HG02970 (cell line): ENCODE data around the gene ELFN2.
"Not testable (repeated sequence)": the region's sequence is repeated elsewhere in the genome, so short reads cannot be mapped to it uniquely, and the experiment has no call there.

ENCODE experiments used
- ATAC-seq: cut with Tn5 transposase; IDR thresholded peaks from one replicate; pipeline ENCODE4 v1.9.1; 2021; ENCODE audit warnings: mild to moderate bottlenecking, moderate library complexity, moderate number of reproducible peaks; ENCODE audit not compliant: unreplicated experiment, low FRiP score

ELFN2 gene, protein sequence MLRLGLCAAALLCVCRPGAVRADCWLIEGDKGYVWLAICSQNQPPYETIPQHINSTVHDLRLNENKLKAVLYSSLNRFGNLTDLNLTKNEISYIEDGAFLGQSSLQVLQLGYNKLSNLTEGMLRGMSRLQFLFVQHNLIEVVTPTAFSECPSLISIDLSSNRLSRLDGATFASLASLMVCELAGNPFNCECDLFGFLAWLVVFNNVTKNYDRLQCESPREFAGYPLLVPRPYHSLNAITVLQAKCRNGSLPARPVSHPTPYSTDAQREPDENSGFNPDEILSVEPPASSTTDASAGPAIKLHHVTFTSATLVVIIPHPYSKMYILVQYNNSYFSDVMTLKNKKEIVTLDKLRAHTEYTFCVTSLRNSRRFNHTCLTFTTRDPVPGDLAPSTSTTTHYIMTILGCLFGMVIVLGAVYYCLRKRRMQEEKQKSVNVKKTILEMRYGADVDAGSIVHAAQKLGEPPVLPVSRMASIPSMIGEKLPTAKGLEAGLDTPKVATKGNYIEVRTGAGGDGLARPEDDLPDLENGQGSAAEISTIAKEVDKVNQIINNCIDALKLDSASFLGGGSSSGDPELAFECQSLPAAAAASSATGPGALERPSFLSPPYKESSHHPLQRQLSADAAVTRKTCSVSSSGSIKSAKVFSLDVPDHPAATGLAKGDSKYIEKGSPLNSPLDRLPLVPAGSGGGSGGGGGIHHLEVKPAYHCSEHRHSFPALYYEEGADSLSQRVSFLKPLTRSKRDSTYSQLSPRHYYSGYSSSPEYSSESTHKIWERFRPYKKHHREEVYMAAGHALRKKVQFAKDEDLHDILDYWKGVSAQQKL

DNA sequence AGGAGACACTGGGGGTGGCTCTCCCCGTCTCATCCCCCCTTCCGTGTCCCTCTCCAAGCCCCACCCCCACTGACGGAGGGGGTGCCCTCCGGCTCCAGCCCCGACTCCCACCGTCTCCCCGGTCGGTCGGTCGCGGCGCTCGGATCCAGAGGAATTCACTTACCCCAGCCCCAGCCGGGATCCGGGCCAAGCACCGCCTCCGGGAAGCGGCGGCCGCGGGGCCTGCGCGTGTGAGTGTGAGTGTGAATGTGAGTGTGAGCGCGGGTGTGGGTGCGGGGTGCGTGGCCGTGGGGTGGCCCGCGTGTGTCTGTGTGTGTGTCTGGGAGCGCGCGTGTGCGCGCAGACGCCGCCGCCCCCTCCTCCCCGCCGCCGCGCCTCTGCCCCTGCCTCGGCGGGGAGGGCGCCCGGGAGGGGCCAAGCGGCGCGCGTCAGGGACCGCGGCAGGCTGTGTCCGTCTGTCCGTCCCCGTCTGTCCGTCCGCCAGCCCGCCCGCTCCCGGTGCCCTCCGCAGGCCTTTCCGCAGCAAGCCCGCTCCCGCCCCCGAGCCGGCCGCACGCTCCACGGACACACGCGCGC is at the start of gene ELFN2:
ELFN2 (minus strand) TSS at position 345 of the 576 bp plus-strand sequence. CDS start 51,945 bp downstream, outside the sequence.
- ATAC-seq, result no peak

DNA sequence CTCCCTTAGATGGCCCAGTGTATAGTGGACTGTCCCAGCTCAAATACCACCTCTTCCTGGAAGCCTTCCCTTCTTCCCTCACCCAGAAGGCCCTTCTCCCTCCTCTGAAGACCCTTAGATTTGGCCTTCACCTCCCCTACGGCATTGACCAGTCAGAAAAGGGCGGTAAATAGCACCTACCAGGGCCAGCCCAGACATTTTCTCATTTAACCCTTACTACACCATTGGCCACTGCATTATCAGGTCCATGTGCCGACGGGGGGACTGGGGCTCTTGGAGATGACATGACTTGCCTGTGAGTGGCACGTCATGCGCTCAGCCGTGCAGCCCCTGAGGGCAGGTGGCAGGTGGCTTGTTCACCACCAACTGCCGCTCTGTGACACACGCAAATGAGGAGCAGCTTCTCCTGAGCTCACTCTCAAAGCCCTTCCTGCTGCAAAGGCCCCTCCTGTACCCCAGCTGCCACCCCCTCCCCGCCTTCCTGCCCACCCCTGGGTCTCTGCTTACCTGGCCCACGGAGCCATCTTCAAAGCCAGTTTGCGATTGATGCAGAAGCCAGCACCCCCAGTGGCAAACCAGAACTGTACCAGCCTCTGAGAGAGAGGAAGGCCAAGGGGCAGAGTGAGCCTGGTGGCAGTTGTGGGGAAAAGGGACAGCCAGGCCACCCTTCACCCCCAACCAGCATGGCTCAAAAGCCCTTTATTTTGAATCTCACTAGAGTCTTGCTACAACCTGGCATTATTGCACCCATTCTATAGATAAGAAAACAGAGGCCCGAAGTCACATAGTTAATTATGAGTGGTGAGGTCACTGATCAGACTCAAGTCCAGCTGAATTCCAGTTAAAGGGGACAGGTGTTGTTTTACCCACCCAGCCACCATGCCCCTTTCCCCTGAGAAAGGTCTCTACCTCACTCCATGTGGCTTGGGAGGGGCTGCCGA is 49.4 kb upstream of the ELFN2 start:
- no peak for ATAC-seq

DNA sequence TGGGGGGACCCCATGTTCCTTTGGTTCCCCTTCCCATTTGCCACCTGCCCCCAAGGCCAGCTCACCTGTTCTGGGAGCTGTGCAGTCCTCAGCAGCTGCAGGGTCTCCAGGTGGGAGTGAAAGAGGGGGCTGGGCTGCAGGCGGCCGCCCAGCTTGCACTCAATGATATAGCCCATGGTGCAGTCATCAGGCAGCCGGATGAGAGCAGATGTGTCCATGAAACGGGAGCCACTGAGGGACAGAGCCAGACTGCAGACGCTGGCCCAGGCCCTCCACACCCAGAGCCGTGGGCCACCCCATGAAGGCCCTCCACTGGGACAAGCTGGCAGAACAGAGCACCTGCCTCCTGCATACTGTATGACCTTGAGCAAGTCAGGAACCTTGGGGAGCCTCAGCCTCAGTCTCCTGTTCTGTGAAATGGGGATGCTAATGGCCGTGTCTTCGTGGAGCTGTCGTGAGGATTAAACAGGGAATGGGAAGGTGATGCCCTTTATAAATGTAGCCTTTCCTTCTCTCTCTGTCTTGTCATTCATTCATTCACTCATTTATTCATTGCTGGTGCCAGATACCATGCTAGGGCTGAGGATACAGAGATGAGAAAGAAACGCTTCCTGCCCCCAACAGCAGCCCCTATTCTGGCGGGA is 47.3 kb upstream of the ELFN2 start:
- ATAC-seq, result no peak

DNA sequence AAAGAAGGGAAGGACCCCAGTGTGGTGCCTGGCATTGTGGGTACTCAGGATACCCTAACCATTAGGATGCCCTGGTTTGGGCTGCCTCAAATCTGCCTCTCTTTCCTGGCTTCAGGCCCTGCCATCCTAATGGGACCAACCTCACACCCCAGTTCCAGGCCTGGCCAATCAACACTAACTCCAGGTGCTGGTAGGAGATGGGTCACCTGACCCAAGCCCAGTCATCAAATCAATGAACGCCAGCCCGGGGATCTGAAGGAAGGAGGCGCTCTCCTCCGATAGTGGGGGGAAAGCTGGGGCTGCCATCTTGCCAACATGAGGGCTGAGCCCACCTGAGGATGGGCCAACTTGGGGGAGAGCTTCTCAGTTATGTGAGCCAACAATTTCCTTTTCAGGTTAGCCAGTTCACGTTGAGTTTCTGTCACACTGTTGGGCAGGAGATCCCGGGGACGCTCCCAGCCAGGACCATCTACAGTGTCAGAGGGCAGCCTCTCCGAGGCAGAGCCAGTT is 46.2 kb upstream of the ELFN2 start:
- no peak for ATAC-seq

DNA sequence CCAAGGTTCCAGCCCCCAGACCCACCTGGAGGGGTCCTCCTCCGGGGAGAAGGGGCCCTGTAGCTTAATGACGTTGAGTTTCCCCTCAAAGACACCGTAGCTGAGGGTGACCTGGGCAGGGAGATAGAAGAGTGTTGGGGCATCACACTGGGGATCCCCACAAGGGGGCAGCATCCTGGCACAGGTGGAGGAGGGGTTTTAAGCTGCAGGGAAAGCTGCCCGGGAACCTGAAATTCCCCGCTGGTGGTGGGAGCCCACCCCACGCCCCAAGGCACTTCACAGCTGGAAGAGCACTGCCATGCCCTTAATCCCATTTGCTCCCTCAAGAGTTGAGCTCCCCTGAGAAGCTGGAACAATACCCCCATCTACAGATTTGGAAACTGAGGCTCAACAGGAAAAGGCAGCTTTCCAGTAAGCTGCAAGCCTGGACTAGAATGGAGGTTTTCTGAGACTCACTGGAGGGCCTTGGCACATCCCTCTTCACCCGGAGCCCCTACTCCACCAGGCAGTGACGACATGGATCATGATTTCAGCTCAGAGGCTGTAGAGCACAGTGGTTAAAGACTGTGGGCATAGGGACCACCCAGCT is 45.2 kb upstream of the ELFN2 start:
- no peak for ATAC-seq

DNA sequence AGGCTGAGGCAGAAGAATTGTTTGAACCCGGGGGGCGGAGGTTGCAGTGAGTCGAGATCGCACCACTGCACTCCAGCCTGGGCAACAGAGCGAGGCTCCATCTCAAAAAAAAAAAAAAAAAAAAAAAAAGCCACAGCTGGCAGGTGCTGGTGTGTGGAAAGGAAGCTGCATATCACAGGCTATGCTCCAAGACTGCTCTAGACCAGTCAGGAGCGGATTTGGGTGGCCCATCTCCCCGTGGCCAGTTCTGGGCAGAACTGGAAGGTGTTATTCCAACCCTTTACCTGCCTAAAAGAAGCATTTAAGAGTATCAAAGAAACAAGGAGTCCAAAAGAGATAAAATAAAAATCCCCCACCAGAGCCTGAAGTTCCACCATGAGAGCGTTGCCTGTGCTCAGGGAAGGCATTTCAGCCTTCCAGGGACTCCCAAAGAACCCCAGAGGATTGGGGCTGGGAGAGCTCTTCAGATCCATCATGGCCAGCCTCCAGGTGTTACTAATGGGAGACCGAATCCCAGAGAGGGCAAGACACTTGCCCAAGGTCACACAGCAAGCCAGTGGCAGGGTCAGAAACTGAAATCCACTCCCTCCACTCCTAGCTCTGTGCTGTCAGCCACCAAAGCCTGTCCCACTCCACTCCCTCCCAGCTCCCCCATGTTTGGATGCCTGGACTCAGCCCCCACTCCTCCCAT is 44.6 kb upstream of the ELFN2 start:
- no peak for ATAC-seq

DNA sequence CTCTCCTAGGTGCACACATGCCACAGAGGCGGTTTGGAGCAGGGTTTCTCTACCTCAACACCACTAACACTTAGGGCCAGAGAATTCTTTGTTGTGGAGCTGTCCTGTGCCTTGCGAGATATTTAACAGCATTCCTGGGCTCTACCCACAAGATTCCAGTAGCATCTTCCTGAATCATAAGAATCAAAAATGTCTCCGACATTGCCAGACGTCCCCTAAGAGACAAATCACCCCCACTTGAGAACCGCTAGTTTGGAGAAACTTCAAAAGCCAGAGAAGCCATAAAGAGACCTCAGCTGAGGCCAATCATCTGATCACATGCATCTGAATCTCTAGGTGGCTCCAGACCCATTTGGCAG is 42.8 kb upstream of the ELFN2 start:
- no peak for ATAC-seq

DNA sequence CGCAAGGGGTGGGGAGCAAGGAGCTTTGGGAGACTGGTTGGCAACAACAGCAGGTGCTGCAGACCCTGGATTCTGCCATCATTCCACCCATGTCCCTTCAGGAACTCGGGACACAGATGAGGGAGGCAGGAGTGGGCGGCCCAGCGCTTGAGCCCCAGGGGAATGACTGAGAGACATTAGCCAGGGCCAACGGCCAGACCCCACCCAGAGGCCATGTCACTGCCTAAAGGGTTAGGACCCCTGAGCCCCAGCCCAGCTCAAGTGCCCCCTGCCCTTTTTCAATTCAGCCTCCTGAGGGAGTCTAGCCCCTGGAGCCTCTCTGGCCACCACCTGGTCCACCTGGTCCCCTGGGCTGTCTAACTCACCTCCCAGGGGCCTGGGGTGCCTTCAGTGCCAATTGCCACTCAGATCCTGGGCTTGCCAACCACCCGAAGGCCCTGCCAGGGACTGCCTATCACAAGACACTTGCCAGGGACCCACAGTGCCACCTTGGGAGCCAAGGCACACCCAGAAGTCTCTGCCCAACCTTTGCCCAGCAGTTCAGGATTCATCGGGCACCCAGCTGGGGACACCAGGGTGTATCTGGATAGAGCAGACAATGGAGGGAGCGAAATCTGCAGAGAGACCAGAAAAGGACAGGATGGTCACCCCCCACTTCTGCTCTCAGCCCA is 42.3 kb upstream of the ELFN2 start:
- ATAC-seq, result no peak

DNA sequence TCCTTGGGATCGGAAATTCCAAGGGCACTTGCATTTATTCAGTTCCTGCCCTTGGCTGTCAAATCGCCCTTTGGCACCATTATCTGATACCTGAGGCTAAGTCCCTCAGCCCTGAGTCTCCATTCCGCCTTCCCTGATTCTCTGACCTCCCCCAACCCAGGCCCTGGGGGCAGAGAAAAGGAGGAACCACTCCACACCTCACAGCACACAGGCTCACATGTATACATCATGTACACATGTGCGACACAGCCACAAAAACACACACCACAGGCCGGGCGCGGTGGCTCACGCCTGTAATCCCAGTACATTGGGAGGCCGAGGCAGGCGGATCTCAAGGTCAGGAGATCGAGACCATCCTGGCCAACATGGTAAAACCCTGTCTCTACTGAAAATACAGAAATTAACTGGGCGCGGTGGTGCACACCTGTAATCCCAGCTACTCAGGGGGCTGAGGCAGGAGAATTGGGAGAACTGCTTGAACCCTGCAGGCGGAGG is 41.0 kb upstream of the ELFN2 start:
- ATAC-seq, result not testable (repeated sequence)

DNA sequence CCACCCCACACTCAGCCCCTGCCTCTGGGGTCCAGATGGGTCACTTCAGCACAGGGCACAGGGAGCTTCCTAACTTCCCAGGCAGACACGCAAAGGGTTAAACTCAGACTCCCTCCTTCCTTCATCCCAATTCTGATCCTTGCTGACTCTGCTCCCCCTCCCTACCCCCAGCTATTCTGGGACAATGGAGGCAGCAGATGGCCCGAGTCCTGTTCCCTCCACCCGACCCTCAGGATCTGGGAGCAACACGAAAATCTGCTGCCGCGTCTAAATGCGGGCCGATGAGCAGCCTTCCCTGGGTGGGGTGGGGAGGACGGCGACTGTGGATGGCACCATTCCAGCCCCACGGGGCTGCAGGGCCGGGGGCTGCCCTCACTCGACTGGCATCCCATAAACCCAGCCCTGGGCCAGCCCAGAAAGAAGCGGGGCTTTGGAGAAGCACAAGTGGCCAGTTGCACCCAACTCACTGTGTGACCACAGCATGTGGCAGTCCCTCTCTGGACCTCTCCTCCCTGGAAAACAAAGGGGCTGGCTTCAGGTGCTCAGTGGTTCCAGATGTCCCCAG is 40.2 kb upstream of the ELFN2 start:
- ATAC-seq, result no peak

DNA sequence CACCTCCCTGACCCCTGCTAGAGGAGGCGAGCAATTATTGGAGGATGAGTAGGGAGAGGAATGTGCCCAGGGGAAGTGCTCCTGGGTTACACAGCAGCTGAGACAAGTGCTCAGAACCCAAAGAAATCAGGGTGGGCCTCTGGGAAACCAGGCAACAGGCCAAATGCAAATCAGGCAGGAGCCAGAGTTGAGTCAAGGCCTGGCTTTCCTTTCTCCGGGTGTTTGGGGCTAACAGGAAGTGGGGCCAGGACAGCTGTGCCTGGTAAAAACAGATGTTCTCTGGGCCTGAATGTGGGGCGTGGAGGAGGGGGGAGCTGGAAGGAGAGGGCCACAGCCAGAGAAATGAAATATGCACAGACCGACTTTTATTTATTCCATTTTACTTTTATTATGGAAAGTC is 36.9 kb upstream of the ELFN2 start:
- no peak for ATAC-seq

DNA sequence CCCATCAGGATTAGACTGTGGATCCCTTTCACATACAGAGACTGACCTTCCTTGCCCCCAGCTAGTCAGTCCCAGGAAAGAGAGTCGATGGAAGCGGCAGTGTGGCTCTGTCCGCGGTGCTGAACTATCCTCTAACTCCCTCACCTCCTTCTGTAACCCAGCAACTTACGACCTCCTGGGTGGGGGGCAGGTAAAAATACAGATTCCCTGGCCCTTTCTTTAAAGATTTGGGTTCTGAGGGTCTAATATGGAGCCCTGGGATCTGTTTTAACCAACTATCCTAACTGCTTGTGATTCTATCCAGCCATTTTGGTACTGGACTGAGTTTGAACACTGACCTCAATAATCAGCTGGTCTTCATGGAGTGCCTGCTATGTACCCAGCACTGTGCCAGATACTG is 35.7 kb upstream of the ELFN2 start:
- ATAC-seq, result no peak

DNA sequence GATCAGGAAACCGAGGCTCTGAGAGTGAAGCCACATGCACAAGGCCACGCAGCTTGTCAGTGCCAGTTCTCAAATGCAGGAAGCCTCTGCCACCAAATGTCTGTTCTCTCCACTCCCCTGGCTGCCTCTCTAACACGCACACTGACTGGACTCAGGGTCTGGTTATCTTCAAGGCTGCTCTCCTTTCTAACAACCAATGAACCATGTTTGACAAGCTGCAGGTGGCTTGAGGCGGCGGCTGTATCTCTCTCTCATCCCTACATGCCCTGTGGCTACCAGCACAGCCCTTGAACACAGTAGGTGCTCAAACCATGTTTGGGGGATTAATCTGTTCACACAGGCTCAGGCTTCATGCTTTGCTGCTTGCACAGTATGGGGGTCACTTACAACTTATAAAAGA is 35.2 kb upstream of the ELFN2 start:
- ATAC-seq, result no peak

DNA sequence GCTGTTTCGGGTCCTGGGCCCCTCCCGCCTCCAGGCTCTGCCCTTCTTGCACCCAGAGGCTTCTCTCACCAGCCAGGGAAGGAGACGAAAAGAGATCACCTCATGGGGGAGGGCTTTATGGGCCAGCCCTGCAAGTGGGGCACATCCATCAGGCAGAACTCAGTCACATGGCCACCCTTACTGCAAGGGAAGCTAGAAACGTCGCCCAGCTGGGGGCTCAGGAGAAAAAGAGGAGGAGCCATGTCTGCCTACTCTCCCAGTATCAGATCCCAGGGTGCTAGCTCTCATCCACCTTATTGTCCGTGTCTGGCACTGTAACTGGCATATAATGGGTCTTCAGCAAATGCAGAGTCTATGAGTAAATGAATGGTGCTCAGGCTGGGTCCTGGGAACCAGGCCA is 34.7 kb upstream of the ELFN2 start:
- ATAC-seq, result no peak

DNA sequence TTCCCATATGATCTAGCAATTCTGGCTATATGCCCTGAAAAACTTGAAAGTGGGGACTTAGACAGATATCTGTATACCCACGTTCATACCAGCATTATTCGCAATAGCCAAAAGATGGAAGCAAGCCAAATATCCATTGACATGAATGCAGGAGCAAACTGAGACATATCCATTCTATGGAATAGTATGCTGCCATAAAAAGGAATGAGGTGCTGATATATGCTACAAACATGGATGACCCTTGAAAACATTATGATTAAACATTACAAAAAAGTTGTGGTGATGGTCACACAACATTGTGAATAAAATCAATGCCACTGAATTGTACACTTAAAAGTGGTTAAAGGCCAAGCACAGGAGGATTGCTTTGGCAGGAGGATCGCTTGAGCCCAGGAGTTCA is 33.4 kb upstream of the ELFN2 start:
- no peak for ATAC-seq

DNA sequence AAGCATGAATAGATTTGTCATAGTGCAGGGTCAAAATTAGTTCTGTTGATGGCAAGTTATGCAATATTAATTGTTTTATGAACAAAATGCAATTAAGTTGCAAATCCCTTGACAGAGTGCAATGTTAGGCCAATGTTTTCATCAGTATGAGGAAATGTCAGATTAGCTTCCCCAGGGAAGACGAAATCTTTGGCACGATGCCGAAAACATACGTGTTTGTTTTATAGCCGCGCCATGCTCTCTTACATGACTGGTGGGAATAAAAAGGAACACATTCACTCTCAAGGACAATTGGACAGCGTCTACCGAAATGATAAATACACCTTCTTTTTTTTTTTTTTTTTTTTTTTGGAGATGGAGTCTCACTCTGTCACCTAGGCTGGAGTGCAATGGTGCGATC is 31.9 kb upstream of the ELFN2 start:
- ATAC-seq, result no peak

DNA sequence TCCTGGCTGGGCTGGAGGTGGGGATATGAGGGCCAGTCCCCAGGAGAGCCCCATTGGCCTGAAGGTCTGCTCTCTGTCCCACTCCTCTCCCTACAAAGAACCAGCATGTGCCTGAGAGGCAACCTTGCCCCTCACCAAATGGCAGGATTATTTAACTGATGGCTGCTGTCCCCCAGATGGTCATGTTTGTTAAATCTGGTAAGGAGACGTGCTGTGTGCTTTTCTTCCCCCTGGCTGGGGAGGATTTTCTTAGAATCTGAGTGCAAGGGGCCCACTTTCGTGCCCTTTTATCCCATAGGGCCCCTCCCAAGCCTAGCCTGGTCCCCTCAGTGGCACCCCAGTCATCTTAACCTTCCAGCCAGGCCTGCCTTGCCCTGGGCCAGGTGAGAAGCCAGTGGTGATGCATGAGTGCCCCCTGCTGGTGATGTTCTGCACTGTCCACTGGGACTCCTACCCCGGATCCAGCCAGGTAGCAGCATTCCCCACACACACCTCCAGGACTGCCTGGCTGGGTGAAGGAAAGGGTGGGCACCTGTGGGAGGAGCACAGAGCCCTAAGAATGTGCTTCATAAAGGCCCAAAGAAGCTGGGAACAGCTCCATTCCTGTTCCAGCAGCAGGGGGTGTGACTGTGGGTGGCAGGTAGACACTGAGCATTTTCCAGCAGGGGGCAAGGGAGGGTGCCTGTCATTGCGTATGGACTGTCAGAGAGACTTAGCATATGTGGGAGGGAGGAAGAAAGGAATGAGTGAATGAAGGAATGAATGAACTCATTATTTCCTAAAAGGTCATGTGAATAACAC is 30.0 kb upstream of the ELFN2 start:
- no peak for ATAC-seq
